GM19463 (cell line): ENCODE data around the gene IRF4.
"Not testable (repeated sequence)": the region's sequence is repeated elsewhere in the genome, so short reads cannot be mapped to it uniquely, and the experiment has no call there.

Experiments
- ATAC-seq: cut with Tn5 transposase; IDR thresholded peaks from one replicate; pipeline ENCODE4 v1.9.1; 2021; ENCODE audit warnings: mild to moderate bottlenecking, moderate library complexity; ENCODE audit not compliant: unreplicated experiment

Gene IRF4

DNA sequence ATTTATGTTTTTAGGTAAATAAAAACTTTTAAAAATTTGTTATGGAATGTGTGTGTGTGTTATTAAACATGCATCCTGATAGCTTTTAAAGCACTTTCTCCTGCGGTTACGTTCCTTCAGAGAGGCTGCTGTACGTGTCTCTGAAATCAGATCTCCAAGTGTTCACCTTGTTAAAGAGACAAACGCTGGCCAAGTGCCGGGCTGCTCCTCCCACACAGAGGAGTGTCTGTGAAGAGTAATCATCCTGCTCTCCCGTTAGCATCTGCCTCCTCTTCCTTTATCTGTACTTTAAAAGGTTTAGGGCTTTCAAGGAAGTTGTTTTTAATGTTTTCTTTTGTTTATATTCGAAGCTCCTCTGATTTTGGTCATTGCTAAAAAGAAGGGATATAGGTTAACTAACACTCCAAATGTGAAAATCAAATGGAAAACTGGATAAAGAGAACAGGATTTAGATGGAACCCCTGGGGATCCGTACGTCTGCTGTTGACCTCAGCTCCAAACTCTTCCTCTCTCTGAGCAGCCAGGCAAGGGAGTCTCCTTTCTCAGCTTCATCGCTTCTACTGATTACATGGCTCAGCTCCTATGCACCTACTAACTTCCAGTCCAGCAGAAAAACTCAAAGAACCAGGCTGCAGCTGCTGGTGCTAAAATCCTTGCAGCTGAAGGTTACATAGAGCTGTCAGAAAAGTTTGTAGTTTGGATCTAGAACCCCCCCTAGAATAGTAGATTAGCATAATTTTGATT lies 20.0 kb downstream of the IRF4 start:
- ATAC-seq: no peak

- no peak for ATAC-seq
These were observed 20.8 kb downstream of the IRF4 start for GRCh38 chr6:412146-412886.

- no peak for ATAC-seq
These were observed 22.9 kb downstream of the IRF4 start for GRCh38 chr6:414447-414846.

GRCh38 chr6:415087-415486 lies 23.5 kb downstream of the IRF4 start:
- ATAC-seq: no peak

DNA sequence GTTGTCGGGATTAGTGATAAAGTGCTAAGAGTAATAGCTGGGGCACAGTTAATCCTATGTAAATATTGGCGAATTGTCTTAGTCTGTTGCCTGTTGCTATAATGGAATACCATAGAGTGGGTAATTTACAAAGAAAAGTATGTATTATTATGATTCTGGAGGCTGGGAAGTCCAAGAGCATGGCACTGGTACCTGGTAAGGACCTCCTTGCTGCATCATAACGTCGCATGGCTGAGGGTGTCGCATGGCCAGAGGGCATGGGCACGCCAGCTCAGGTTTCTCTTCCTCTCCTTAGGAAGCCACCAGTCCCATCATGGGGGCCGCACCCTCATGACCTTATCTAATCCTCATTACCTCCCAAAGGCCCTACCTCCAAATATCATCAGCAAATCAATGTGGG lies 29.7 kb downstream of the IRF4 start:
- ATAC-seq: no peak

GRCh38 chr6:422433-423054 lies 31.0 kb downstream of the IRF4 start:
- ATAC-seq: peak; percentile 81

- no peak for ATAC-seq
These were observed 31.7 kb downstream of the IRF4 start for GRCh38 chr6:423055-423798.

- no peak for ATAC-seq
These were observed 32.3 kb downstream of the IRF4 start for GRCh38 chr6:423799-424345.

GRCh38 chr6:424741-425417 lies 33.3 kb downstream of the IRF4 start:
- ATAC-seq: no peak

- ATAC-seq: not testable (repeated sequence)
These were observed 33.9 kb downstream of the IRF4 start for GRCh38 chr6:425418-425788.

DNA sequence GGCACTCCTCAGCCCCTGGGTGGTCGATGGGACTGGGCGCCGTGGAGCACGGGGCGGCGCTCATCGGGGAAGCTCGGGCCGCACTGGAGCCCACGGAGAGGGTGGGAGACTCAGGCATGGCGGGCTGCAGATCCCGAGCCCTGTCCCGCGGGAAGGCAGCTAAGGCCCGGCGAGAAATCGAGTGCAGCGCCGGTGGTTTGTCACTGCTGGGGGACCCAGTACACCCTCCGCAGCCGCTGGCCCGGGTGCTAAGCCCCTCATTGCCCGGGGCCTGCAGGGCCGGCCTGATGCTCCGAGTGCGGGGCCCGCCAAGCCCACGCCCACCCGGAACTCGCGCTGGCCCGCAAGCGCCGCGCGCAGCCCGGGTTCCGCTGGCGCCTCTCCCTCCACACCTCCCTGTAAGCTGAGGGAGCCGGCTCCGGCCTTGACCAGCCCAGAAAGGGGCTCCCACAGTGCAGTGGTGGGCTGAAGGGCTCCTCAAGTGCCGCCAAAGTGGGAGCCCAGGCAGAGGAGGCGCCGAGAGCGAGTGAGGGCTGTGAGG lies 34.7 kb downstream of the IRF4 start:
- ATAC-seq: not testable (repeated sequence)

DNA sequence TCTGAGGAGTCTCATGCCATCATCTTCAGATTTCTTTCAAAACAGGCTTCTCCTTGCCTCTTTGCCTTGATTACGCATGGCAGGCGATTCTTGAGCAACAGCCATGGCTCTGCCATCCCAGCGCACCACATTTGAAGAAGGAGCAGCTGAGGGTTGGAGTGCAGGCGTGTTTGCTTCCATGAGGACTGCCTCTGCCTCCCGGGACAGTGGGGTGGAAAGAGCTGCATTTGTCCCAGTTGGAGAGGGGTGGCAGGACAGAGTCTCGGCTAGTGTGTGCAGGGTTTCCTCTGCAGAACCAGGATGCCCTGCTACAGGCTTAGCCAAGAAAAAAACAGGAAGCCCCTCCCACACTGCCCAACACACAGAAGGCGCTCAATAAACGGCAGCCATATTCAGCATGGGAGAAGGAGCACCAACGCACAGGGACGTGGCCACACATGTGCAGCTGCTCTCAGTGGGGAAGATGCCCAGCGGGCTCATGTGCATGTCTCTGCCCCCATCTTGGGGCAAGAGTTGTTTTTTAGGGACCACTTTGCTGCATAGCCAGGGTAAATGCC lies 36.6 kb downstream of the IRF4 start:
- no peak for ATAC-seq

- ATAC-seq: no peak
These were observed 38.1 kb downstream of the IRF4 start for GRCh38 chr6:429515-430121.

DNA sequence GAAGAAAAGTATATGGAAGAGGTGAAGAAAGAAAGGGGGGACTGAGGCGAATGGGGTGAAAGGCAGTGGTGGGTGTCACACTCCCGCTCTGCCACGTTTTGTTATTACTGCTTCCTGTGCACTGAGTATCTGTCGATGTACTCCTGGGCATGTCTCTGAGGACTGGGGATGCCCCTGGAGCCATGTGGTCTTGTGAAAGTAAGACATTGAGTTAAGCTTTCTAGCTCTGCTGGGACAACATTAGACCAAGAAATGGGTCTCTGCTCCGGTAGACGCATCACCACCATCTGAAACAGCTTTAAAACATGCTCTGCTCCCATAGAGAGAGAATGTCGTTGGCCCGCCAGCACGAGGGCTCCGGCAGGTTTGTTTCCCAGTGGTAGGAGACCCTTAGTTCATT lies 40.0 kb downstream of the IRF4 start:
- ATAC-seq: peak; percentile 49

GRCh38 chr6:431986-432385 lies 40.4 kb downstream of the IRF4 start:
- ATAC-seq: peak; percentile 33

DNA sequence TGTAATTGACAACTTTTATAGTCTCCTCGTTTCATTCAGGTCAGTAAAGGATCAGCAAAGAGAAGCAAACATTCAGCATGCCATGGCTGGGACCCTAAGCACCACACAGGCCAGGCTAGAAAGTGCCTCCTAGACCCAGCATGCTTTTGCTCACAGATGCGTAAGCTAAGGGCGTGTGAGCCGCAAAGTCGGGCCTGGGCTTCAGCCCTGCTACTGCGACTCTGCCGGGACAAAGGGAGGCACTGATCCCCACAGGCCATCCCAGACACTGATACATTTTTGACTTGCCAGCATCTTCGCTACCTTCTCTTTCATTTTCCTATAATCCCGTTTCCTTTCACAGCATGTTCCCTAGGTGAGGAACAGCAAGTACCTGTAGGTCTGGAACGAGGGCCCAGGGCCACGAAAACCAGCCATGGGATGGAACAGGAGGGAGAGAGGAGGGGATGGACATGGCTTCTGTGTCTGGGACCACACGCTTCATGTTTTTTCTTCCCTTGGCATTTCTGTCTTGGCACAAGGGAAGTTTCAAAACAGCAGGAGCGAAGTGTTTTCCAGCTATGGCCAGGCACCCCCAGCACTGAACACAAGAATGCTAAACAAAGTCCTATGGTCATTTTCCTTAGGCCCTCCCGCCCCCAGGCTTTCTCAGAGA lies 42.6 kb downstream of the IRF4 start:
- no peak for ATAC-seq

- ATAC-seq: no peak
These were observed 44.1 kb downstream of the IRF4 start for GRCh38 chr6:435441-436307.
